GM12872 (cell line): ENCODE results near the gene CFAP77.

Source experiments
- CTCF ChIP-seq: IDR thresholded peaks from 3 replicates; pipeline ENCODE4 v1.5.1; 2011; ENCODE audit warnings: low read depth, mild to moderate bottlenecking, low read length, moderate library complexity; ENCODE audit not compliant: insufficient read depth

Gene CFAP77

DNA sequence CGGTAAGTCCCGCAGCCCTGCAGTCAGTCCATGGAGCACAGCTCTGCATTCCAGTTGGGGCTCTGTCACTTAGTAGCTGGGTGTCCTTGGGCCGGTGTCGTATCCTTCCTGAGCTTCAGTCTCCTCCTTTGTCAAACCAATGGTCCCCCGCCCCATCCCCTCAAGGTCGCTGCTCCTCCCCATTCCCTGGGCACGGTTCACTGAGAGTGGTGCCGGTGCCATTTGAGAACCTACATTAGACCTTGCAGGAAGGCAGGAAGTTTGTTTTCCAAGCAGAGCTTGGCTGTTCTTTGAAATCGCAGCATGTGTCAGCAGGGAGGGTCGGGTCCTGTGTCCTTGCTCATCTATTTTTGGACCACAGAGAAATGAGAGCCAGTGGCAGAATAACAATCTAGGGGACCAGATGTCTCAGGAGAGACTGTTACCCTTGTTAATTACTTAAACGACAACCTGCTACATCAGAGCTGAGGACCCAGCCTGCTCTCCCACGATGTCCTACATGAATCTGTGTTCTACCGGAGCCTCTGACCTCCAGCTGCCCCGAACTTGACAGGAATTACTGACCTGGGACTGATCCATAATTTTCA, 150.7 kb downstream of the CFAP77 start:
- no peak for TF ChIP-seq CTCF

DNA sequence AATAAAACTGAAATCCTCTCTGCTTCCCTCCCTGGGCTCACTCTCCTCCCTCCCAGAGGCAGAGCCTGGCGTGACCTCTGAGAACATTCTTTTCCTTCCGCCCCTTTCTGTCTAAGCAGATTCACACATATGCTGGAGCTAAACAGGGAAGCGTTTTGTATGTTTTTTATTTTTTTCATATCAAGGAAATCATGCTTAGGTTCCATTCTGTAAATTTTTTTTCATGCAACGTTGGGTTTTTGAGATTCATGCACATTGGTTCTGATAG, 152.2 kb downstream of the CFAP77 start:
- no peak for TF ChIP-seq CTCF

DNA sequence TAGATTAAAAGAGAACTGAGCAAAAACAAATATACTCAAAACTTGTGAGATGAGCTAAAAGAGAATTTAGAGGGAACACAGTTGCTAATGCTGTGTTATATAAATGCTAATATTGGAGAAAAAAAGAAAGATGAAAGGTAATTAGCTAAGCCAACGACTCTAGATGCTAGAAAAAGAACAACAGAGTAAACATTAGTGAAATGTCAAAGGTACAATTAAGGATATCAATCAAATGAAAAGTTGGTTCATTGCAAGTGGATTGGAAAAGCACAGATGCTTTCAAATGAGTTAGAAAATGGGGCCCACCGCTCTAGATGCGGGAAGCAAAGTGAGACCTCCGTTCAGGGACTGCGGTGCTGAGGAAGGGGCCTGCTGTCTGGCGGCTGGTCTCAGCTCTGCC, 154.5 kb downstream of the CFAP77 start:
- no peak for TF ChIP-seq CTCF

DNA sequence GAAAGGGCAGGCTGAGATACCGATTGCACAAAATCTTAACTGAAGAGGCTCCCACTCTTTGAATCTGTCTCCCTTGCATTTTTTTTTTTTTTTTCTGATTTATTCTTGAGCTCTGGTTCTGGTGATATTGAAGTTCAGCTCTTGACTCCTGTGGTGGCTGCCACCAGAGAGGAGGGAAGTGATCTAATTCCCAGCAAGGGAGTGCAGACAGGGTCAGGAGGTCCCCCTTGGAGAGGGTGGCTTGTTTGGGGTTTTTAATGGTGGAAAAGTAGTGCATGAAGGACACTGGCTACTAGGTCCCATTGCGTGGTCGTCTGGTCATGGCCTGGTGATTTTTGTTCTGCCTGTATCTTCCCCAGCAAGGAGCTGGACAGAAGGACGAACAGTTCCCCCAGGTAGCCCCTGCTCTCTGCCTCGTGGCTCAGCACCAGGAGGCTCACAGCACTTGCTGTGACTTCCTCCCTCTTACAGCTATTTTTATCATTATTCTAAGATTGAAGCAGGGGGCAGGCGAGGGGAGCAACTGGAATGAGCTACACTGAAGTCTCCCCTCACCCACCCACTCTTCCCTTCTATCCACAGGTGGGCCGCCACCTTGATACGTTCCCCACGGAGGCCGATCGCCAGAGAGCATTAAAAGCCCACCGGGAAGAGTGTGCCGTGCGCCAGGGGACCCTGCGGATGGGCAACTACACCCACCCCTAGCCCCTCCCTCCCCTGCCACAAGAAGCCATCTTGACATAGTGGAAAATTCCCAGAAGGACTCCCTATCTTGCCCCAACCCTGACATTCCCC, 162.0 kb downstream of the CFAP77 start:
- TF ChIP-seq CTCF: no peak

- no peak for TF ChIP-seq CTCF
Observed at GRCh38 chr9:132572921-132573320, 162.9 kb downstream of the CFAP77 start.

DNA sequence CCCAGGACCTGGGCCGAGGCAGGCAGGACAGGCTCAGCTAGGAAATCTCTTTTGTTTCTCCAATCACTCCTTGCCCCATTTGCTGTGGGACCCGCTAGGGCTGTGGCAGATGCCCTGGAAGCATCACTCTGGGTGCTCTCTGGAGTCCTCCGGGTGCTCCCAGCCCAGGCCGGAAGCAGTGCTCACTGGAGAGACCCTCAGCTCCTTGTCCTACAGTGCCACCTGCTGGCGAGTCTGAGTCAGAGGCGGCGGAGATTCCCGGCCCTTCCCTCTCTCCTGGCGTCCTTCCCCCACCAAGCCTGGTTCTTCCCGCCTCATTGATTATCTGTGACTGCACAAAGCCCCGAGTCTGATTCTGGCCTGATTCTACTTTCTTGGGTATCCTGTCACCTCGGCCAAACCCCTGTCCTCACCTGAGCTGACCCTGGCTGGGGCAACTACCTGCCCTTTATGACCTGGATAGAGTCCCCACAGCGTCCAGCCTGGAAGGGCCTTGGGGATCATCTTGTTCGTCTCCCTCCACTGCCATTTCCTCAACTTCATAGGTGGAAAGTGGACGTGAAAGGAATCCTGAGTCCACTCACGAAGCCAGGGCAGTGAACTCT, 165.1 kb downstream of the CFAP77 start:
- peak; percentile 76 for TF ChIP-seq CTCF

DNA sequence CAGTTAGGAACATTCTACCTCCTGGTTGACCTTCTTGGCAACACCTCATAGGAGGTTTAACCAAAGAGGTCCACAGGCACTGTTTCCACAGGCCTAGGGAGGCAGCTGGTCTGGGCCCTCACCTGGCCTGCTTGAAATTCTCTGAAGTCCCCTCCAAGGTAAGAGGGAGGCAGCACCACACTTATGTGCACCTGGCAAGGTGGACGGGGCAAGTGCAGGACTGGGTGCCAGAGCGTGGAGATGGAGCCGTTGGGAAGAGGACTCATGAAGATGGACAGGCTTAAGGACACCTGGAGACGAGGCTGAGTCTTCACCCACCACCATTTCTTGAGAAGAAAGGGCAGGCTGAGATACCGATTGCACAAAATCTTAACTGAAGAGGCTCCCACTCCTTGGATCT, 165.8 kb downstream of the CFAP77 start:
- no peak for TF ChIP-seq CTCF
